GM18867 (cell line): ENCODE measurements around the gene CACNB2.

Experiments
- ATAC-seq: cut with Tn5 transposase; IDR thresholded peaks from one replicate; pipeline ENCODE4 v1.9.1; 2021; ENCODE audit warnings: mild to moderate bottlenecking, moderate library complexity; ENCODE audit not compliant: unreplicated experiment

The CACNB2 gene

GRCh38 chr10:18381679-18382078, 241.5 kb downstream of the CACNB2 start:
- ATAC-seq: no peak

GRCh38 chr10:18397906-18398305, 257.7 kb downstream of the CACNB2 start:
- no peak for ATAC-seq

GRCh38 chr10:18399158-18399557, 258.9 kb downstream of the CACNB2 start:
- ATAC-seq: peak; percentile 52

- no peak for ATAC-seq
Observed at GRCh38 chr10:18400201-18400905, 260.1 kb downstream of the CACNB2 start.

GRCh38 chr10:18400906-18401245, 260.7 kb downstream of the CACNB2 start:
- no peak for ATAC-seq

- ATAC-seq: no peak
Observed at GRCh38 chr10:18401416-18402195, 261.4 kb downstream of the CACNB2 start.

GRCh38 chr10:18402853-18403252, 262.6 kb downstream of the CACNB2 start:
- no peak for ATAC-seq

- no peak for ATAC-seq
Observed at GRCh38 chr10:18404530-18404929, 264.3 kb downstream of the CACNB2 start.

GRCh38 chr10:18406136-18406535, 265.9 kb downstream of the CACNB2 start:
- no peak for ATAC-seq

- ATAC-seq: no peak
Observed at GRCh38 chr10:18409599-18410397, 269.6 kb downstream of the CACNB2 start.

- ATAC-seq: no peak
Observed at GRCh38 chr10:18414061-18414460, 273.8 kb downstream of the CACNB2 start.

- ATAC-seq: no peak
Observed at GRCh38 chr10:18417950-18418527, 277.8 kb downstream of the CACNB2 start.

GRCh38 chr10:18418541-18419215, 278.5 kb downstream of the CACNB2 start:
- ATAC-seq: peak; percentile 77

- ATAC-seq: no peak
Observed at GRCh38 chr10:18419945-18420344, 279.7 kb downstream of the CACNB2 start.

- no peak for ATAC-seq
Observed at GRCh38 chr10:18421726-18422293, 281.6 kb downstream of the CACNB2 start.

- no peak for ATAC-seq
Observed at GRCh38 chr10:18423058-18423637, 282.9 kb downstream of the CACNB2 start.

- ATAC-seq: no peak
Observed at GRCh38 chr10:18424200-18424599, 284.0 kb downstream of the CACNB2 start.

- no peak for ATAC-seq
Observed at GRCh38 chr10:18429335-18429734, 289.1 kb downstream of the CACNB2 start.

- ATAC-seq: no peak
Observed at GRCh38 chr10:18436902-18437301, 296.7 kb downstream of the CACNB2 start.

GRCh38 chr10:18437486-18437885, 297.3 kb downstream of the CACNB2 start:
- no peak for ATAC-seq
